Stimulated activated CD4-positive, alpha-beta T cell treated with anti-CD3 and anti-CD28 coated beads, Interleukin-12 subunit alpha, Interleukin-12 subunit beta, amount 100 ng/mL, for 4 hours (primary cell): ENCODE results near the gene KIAA1671.

Source experiments
- DNase-seq: peaks from one replicate; pipeline ENCODE4 v3.0.0-alpha.2; 2020

KIAA1671 gene

DNA sequence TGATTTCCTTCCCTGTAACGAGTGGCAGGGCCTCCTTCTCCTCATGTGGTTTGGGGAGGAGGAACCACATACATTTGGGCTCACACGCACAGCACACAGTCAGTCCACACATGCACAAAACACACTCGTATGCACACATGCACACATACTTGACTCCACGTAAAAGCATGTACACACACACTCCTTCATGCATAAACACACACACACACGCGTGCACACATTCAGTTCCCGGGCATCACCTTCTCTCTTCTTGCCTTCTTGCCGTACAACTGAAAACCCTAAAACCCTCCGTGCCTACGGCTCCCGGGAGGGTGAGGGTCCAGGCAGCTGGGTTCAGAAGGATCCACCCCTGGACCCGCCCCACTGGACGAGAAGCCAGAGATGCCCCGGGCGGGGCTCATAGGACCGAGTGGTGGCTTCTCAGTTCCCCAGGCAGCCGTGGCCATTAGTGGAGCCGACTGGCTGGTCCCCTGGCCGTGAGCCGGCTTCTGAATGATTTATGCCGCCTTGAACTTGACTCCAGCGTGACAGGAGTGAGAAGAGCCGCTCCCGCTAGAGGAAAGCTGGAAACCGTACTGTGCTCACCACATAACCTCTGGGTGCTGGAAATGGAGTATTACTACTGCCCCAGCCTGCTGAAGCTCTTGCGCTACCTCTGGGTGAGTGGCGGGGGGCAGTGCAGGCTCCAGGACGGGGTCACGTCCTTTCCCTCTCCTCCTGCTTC, 117.4 kb downstream of the KIAA1671 start:
- no peak for DNase-seq

DNA sequence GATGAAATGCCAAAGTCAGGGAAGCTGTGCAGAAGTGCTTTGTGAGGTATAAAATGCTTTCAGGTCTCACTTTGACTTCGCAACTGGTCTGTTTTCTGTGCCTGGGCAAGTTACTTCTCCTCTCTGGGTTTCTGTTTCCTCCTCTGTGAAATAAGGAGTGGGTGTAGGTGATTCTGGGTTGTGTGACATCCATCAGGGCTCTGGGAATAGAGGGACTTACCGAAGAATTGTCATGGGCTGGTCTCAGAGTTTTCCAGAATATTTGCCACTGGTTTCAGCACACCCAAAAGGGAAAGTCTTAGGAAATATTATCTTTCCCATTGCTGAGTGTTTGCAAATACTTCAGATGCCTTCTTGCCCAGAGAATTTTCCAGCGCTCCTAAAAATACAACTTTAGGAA, 118.4 kb downstream of the KIAA1671 start:
- no peak for DNase-seq

DNA sequence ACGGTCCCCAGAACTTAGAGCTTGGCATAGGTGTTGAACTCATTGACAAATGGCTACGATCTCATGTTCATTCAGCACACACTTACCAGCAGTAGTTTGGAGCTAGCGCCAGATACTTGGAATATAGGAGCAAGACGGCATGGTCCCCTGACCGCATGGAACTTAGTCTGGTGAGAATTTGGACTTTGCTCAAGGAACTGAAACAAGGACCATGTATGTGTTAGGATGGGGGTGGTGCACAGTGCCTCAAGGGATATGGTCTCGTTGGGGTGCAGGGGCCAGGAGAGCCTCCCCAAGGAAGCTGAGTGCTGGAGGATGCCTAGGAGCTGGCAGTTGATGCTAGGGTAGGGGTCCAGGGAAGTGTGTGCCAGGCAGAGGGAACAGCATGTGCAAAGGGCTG, 119.2 kb downstream of the KIAA1671 start:
- no peak for DNase-seq

DNA sequence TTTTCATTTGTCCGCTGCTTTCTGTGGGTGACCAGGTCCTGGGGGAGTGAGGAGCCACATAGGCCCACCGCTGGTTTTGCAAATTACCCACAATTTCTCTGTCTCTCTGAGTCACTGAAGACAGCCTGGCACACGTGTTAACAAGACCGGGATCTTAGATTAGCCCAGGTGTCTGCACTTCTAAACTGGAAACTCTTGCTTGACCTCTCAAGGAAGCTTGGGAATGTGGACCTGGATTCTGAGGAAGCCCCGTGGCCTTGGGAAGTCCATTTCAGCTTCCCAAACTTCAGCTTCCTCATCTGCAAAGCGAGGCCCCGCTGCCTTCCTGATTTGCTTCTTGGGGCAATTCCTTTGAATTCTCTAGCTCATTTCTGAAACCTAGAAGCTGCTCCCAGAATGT, 119.9 kb downstream of the KIAA1671 start:
- DNase-seq, result no peak

DNA sequence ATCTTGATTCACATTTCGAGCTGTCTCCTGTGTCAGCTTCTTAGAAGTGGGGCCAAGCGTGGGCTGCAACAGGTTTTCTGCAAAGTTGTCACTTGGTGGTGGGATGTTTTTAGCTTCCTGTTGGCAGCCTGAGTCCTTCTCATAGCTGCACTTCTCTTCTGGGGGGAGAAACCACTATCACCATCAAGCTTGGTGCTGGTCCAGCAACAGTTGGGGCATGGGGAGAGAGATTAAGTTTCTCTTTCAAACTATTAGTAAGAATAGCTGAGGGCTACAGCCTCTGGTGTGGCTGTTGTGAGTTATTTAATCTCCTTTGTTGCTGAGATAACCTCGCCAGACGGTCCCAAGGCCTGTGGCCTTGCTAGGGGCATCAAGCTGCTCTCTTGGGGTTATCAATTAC, 123.8 kb downstream of the KIAA1671 start:
- DNase-seq, result peak; percentile 56

DNA sequence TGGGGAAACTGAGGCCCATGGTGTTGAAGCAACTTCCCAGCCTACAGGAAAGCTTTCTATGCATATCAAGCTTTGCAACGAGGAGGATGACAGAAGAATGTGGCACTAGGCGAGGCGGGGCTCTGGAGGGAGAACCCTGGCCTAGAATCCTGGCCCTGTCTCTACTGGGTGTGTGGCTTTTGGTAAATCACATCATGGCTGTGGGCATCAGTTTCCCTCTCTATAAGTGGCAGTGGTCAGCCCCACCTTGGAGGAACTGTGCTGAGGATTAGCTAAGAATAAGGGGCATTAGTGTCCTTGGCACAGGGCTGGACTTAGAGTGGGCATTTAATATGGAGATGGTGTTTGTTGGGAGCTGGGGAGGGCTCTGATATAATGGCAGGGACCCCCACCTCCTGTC, 124.5 kb downstream of the KIAA1671 start:
- DNase-seq, result no peak

DNA sequence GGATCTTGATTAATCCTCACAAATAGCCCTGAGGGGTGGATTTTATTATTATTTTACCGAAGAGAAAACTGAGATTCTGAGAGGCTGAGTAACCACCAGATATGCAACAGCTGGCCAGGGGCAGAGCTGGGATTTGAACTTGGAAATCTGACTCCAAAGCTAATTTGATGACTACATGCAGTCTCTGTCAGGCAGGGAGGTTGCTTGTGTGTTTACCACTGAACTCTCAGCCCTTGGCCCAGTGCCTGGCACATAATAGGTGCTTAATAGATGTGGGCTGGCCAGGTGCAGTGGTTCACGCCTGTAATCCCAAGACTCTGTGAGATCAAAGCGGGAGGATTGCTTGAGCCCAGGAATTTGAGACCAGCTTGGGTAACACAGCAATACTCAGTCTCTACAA, 125.4 kb downstream of the KIAA1671 start:
- DNase-seq, result no peak

DNA sequence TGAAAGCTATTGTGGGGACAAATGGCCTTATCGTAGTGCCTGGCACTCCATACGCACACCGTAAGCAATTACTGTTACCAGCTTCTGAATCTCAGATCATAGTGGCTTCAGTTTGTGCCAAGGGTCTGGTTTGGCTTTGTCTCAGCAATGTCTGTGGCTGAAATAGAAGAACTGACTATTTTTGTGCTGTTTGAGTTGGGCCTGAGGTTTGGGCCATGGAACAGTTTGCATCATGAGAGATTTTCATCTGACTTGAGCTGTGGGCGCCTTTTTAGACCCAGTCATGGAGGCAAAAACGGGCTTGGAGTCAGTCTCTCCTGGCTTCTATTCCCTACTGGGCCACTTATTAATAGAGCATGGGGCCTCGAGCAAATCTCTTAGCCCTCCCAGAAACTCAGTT, 126.1 kb downstream of the KIAA1671 start:
- DNase-seq, result no peak

DNA sequence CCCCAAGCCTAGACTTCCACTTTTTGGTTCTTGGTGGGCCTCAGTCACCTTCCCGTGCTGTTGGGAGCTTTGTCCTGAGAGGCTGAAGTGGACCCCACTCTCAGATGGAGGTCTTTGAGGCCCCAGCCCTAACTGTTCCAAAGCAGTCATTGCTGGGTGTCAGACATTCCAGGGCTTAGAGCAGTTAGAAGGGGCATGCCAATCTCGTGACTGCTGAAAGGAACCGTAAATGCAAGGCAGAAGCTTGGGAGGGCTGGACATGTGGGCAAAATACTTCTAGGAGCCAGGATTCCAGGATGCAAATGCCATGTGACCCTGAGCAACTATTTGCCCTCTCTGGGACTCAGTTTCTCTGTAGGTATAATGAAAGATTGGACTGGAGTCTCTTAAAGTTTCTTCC, 128.3 kb downstream of the KIAA1671 start:
- DNase-seq, result no peak

DNA sequence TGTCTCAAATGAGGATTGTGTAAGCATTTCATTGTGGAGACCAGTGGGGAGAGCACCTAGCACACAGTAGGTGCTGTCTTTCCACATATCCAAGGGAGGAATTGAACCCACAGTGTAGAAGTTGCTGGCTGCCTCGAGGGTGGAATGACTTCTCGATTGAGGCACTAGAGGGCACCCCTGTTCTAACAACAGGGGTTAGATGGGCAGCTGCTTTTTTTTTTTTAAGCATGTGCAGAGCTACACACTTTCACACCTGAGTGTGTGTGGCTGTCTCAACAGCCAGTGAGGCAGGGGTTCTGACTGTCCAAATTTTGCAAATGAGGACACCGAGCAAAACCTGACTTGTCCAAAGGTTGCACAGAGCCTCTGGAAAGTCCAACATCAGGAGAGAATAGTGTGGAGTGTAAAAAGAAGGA, 128.9 kb downstream of the KIAA1671 start:
- peak; percentile 49 for DNase-seq

DNA sequence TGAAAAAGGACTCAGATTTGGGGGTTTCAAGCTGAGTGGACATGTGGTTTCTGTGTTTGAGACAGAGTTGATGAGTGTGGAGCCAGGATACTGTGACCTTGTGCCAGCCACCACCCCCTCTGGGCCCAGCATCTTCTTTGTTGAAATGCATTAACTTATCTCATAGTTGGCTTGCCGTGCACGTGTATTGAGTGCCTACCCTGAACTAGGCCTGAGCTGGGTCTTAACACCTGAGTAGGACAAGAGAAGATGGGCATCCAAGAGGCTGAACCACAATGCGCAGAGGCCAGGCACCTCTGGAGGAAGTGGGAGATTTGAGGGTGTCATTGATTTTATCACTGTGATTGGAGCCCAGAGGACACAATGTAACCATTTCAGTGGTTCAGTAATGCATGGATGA, 129.6 kb downstream of the KIAA1671 start:
- DNase-seq, result no peak

DNA sequence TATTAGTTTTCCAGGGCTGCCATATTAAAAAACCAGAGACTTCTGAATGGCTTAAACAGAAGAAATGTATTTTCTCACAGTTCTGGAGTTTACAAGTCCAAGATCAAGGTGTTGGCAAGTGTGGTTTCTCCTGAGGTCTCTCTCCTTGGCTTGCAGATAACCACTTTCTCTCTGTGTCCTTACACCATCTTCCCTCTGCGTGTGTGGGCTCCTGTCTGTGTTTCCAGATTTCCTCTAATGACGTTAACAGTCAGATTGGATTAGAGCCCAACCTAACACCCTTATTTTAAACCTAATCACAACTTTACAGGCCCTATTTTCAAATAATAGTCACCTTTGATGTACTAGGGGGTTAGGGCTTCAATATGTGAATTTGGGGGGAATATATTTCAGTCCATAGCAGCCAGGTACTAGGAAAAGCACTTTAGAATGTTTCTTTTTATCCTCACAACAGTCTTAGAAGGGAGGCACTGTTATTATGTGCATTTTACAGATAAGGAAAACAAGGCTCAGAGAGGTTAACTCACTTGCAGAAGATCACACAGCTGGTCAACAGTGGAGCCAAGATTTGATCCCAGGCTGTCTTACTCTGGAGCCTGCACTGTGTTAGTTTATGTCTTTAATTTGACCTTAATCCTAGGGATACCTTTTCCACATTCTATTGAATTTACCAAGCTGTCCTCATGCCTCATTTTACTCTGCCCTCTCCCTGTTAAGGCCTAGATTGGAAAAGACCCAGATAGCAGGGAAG, 130.7 kb downstream of the KIAA1671 start:
- DNase-seq, result no peak

DNA sequence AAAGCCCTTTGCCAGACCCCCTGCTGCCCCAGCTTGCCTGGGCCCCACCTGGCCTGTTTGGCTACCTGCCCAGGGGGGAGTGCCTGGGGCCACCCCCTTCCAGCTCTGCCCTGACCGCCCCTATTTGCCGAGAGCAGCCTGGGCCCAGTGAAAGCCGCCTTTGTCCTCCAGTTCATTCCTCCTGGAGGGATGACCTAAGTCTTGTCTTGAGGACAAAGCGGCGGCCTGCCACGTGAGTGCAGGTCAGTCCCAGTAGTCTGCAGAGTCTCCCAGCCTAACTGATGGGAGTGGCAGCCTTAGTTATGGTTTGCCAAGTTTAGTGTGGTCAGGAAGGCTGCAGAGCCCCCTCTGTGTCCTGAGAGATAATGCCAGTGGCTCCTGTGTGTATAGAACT, 131.3 kb downstream of the KIAA1671 start:
- no peak for DNase-seq

DNA sequence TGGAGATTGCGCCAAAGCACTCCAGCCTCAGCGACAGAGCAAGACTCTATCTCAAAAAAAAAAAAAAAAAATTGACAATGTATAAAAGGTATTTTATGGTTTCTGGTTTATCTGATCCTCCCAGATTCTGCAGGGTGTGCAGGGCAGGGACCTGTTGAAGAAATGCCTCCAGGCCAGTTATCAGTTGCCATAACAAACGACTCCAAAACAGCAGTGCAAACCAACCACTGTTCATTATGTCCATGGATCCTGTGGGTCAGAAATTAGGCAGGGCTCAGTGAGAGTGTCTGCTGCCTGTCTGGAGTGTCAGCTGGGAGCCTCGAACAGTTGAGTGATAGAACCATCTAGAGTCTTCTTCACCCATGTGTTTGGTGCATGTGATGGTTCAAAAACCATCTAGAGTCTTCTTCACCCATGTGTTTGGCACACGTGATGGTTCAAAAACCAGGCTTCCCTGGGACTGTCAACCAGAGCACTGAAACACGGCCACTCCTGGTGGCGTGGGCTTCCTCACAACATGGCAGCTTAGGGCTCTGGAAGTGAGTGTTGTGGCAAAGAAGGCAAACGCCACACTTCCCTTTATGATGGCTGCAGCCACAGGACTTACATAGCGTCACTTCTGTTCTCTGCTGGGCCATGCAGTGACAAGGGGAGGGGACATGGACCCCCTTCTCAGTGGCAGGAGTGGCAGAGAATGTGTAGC, 132.0 kb downstream of the KIAA1671 start:
- DNase-seq, result no peak

DNA sequence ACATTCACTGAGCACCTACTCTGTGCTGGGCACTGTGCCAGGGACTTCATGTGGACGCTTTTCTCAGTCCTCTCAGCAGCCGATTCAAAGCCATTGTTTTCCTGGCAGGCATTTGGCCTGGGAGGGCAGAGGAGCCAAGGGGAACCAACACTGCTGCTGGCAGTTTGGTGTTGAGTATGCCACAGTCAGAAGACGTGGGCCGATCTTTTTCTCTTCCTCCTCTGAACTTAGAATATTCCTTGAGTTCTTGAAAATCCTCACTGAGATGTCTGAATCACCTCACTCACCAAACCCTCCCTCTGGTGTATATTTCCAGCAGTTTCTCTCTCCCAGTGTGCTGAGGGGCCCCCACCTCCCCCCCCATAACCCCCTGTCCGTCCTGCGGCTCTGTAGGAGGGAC, 132.6 kb downstream of the KIAA1671 start:
- no peak for DNase-seq

DNA sequence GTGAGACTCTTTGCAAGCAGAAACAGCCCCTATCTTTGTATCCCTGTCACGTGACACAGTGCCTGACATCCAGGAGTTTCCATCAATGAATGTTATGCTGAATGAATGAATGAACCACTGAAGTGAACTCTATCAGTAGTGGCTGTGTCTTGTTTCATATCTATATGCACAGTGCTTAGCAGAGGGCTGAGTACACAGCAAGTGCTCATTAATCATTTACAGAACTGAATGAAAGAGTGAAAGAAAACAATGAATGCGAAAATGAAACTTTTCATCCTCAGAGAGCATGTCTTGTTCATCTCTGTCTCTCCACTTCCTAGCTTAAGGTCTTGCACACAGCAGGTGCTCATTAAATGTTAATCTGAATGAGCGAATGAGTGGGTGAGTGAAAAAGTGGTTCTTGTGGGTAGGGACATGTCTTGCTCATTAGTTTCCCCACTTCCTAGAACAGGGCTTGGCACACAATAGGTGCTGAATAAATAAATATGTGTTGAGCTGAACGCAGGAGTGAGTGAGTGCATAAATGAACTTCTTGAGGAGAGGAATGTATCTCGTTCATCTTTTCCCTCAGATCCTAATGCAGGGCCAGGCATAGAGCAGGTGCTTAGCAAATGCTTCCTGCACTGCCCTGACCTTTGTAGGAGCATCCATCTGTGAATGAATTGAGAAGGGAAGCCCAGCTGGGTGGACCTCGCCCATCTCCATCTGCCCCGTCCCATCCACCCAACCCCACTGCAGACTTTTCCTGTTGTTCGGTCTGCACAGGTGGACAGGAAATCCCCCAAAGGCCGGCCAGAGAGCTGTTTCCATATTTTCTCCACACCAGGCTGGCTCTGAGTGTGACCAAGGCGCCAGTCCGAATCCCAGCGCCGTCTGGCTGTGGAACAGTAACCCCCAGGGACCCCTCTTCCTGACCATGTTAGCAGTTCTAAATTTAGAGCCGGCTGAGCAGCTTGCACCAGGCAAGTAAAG, 133.7 kb downstream of the KIAA1671 start:
- no peak for DNase-seq

DNA sequence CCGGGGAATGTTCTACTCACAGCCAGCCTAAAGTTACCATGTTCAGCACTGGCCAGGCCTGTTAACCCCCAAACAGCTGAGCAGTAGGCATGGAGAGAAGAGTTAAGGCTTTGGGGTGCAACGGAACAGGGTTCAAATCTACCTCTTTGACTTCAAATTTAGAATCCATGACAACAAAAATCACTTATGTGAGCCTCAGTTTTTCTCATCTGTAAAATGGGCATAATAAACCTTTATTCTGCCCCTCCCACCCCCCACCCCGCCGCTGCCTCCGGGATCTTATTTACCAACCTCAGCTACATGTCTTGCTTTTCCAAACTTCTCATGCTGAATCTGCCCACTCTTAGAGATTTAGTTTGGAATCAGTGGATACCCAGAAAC, 134.4 kb downstream of the KIAA1671 start:
- no peak for DNase-seq

DNA sequence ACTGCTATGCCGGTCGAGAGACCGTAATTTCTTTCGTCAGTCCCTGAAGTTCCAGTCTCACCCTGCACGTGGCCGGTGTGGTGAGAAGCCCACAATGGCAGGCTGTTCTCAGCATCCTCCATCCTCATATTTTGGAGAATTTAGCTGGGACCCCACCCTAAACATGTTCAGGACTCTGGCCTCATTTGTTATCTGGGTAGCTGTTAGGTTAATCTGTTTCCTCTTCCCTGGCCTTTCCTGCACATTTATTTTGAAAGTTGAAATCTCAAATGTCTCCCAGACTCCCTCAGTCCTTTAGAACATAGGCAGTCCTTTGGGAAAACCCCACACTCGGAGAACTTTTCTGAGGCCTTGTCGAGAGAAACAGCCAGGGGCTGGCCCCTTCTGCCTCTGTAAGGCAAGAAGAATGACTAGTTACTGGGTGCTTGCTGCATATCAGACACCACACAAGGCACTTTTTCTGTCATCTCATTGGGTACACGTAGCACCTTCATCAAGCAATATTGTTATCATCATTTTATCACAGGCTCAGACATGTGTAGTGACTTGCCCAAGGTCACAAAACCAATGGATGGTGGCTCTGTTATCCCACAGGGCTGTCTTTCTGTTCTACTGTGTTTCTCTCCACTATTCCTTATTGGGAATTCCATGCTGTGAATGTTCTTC, 137.8 kb downstream of the KIAA1671 start:
- DNase-seq, result no peak

DNA sequence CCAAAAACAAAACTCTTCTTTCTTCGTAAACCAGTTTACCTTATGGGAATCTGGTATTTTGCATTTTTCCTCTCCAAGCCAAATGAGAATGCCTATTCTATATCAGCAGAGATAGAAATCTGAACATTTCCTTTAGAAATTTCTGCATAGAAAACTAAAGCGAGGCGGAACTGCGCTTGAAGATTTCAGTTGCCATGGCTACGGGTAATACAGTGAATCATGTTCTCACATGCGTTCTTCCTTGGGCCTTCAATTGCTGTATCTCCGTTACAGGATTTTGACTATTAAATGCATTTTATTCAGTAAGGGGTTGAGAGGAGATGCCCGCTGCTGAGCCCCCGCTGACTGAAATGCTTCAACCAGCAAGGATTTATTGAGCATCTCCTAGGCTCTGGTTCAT, 138.9 kb downstream of the KIAA1671 start:
- DNase-seq, result no peak

DNA sequence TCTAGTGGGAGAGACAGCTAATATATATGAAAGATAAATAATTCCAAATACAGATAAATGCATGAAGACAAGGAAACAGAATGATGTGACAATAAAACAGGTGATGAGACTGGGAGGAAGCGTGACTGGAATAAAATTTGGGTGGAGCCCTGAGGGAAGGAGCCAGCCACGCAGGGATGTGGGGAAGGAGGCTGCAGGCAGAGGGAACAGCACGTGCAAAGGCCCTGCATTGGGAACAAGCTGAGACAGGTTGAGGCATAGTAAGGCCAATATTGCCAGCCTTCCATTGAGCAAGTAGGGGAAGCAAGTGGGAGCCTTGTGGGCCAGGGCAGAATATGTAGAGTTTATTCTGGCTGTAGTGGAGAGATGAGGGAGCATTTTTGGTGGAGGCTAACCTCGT, 139.6 kb downstream of the KIAA1671 start:
- no peak for DNase-seq

DNA sequence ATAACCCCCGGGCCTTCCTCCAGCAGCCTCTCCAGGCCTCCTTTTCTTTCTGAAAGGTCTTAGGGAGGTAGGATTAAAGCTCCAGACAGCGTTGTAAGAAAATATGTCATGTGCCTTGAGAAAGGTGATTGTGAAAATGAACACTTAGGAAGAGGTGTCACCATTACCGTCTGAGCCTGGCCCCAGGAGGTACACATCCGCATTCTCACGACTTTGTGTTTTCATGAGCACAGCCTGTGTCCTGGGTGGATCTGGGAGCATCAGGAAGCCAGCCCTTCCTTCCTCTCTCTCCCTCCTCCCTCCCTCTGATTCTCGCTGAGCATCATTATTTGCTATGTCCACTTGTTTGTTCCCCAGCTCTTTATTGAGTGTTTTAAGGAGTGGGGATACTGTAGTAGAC, 142.1 kb downstream of the KIAA1671 start:
- no peak for DNase-seq

DNA sequence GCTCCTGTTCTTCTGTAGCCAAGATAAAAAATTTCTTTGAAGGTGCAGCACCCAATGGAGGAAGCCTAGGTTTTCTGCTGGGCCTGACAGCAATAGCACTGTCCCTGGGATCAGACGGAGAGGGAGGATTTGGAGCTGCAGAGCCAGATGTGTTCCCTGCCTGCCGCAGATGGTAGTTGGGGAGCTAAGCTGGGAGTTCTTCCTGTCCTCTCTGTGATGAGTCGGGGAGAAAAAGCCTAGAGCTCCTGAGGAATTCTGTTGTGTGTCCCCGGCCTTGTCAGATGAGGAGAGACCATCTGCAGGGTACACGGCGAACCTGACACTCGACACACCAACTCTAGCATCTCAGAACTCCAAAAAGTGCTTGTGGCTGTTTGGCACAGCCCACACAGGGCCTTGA, 143.4 kb downstream of the KIAA1671 start:
- no peak for DNase-seq
